Measurements from ENCODE around the gene ELP5. TPM values are rescaled to one million over a fixed set of nuclear protein-coding genes. Genes with fewer than 3 reads are reported as not detected.

The ELP5 gene, protein sequence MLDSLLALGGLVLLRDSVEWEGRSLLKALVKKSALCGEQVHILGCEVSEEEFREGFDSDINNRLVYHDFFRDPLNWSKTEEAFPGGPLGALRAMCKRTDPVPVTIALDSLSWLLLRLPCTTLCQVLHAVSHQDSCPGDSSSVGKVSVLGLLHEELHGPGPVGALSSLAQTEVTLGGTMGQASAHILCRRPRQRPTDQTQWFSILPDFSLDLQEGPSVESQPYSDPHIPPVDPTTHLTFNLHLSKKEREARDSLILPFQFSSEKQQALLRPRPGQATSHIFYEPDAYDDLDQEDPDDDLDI
- 44.9 TPM for polyA plus RNA-seq (2013, experiment 1 of 2; ENCODE audit: insufficient read length)
- polyA plus RNA-seq (2013, experiment 2 of 2; ENCODE audit: insufficient read length), result 46.6 TPM

DNA sequence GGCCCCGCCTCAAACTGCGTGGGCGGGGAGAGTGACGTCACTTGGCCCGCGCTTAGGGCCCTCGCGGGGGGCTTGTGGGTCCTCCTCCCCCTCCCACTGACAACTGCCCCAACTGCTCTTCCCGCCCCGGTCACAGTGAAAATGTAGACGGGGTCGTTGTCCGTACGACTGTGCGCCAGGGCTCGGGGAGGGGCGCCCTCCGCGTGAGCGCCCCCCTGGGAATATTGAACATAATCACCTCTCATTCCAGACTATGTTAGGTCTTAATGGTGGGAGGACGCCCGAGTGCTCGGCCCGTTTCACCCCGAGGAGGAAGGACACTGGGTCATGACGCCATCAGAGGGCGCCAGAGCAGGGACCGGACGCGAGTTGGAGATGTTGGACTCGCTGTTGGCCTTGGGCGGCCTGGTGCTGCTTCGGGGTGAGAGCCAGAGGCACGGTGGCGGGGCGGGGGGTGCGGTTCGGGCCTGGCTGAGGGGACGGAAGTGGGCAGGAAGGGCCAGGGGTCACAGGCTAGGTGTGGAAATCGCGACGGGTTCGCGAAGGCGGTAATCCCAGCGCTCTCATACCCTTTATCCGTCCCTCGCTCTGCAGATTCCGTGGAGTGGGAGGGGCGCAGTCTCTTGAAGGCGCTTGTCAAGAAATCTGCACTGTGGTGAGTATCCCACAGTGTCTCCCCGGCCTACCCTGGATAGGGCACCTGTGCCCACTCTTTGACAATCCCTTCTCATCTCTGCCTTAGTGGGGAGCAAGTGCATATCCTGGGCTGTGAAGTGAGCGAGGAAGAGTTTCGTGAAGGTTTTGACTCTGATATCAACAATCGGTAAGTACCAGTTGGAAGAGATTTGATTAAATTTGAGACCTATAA, at the start of gene ELP5:
Gene ELP5, plus strand, starts transcription at position 40 of the 868 bp plus-strand sequence. Its CDS starts 336 bp downstream, at position 376.
- peak; percentile 96 for DNase-seq

DNA sequence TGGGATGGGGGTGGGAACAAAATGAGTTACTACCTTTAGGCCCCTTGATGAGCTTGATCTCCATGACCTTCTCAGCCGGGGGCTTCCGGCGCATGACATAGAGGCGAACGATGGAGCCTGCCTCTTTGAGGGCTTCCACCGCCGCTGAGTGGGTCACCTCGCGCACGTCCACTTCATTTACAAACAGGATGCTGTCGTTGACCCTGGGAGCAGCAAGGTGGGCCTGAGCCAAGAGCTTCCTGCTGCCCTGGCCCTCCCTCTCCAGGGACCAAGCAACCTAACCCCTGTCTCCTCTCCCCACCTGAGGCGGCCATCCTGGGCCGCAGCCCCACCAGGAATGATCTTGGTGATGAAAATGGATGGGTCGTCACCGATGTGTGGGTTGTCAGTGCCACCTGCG, 48.6 kb upstream of the ELP5 start:
- no peak for DNase-seq

DNA sequence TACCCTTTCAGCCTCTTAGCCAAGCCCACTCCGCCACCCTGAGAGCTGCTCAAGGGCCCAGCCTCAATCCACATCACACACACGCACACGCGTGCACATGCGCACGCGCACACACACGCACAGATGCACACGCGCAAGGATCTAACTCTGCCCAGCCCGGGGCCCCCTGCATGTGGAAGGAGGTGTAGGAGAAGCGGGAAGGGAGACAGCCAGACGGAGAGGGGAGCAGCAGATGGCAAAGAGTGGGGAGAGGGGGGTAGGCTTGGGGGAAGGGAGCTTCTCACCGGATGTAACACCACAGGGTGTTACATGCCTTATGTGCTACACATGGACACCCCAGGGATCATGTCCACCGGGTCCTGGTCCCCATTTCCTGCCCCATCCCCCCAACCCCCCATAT, 47.7 kb upstream of the ELP5 start:
- no peak for DNase-seq

DNA sequence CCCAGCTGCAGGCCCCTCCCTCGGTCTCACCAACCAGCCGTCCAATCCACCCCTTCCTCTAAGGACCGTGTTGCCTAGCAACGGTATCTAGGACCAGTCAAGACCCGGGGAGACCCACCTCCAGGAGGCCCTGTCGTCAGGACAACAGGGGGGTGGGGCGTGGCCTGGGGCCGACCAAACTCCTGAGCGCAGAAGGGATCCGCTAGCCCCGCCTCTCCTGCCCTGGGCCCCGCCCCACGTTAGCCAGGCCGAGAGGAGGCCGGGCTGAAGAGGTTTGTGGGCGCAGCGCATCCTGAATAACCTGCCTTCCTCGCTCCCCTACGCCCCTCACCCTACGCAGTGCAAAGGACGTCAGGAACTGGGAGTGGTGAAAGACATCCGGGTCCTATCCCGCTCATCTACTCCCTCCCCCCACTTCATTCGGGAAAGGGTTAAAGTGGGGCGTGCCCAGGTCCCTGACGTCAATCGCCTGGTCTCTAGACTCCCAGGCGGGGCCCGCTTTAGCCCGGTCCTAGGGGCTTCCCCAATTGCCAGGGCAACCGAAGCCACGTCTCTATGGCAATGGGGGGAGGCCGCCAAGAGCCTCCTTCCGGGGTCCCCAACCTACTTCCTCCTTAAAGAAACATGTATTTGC, 47.1 kb upstream of the ELP5 start:
- DNase-seq, result peak; percentile 87

DNA sequence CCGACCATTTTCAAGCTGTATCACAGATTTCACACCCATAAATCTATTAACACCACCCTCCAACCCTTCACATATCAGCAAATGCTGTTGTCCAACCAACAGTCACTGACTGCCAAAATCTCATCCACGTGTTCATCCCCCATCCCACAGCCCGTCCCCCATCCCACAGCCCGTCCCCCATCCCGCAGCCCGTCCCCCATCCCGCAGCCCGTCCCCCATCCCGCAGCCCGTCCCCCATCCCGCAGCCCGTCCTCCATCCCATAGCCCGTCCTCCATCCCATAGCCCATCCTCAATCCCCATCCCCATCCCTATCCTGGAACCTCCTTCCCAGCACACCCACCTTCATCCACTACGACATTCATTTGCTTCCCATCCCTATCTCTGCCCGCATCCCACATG, 46.5 kb upstream of the ELP5 start:
- no peak for DNase-seq

DNA sequence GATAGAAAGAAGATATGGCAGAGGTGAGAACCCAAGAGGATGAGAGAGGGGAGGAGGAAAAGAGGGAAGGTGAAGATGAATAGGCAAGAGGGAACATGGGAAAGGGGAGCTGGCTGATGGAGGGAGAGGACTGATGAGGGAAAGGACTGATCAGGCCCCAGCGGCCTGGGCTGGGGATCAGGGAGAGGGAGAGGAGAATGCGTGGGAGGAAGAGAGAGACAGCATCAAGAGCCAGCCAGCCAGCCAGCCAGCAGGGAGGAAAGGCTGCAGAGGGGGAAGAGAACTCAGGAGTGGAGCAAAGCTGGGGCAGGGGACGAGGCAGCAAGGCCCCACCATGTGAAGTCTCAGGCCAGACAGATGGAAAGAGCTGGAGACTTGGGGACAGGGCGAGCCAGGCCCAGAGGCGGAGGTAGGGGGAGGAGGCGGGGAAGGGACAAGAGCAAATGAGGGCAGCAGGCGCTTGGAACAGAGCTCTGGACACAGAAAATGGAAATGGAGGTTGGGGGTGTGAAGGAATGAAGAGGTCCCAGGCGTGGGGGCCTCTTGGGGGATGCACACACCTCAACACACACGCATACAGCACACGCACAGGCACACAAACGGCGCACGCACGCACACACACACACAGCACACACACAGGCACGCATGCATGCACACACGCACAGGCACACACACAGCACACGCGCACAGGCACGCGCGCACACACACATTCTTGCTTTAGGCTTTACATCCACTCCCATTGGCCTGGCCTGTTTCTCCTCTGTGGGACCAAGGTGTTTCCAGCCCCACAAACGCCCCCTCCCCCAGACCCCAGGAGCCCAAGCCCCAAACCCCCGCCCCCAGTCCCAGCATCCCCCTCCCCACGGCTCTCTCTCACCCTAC, 44.7 kb upstream of the ELP5 start:
- DNase-seq, result no peak

DNA sequence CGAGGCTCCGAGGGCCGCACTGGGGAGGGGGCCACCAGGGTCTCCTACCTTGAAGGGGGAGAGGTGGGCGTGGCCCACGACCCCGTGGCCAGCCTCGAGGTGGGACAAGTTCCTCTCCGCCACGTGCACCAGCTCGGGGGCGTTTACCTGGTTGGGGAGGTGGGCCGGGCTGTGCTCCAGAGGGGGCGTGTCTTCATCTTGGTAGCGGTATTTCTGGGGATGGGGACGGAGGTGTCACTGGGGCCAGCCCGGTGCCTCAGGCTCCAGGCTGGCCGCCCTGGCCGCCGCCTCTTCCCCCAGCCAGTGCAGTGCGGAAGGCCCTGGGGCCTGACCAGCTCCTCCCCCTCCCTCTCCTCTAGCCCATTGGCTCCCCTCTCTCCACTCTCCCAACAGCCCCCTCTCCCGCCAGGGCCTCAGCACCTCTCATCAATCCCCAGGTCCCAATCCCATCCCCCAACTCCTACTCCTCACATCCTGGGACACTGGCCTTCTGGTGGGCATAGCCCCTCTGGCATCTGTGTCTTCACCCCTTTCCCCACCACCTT, 43.9 kb upstream of the ELP5 start:
- DNase-seq, result no peak

DNA sequence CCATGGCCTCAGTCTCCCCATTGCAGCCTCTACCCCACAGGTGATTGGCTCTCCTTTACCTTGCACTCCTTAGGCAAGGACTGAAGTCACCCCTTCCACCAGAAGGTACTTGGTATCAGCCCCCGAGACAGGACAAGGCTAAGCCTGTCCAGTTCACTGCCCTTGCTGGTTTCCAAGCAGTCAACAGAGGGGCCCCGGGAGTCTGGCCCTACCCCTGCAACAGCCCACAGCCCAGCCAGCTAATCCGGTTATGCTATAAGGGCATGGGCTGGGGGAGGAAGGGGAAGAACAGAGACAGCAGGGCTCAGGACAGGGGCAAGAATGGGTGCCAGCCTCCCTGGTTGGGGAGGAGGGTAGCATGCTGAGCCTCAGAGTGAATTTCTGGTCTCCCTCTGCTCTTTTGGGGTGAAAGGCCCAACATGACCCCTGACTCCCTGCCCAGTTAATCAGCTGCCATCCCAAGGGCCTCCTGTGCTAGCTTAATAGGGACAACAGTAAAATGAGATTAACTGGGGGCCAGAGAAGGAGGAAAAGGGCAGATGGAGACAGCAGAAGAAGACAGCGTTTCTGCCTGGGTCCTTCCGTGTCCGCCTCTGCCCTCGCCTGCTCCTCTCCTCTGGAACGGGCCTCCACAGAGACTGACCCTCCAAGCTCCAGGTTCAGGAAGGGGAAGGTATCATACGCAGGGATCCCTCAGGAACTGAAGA, 43.1 kb upstream of the ELP5 start:
- no peak for DNase-seq

DNA sequence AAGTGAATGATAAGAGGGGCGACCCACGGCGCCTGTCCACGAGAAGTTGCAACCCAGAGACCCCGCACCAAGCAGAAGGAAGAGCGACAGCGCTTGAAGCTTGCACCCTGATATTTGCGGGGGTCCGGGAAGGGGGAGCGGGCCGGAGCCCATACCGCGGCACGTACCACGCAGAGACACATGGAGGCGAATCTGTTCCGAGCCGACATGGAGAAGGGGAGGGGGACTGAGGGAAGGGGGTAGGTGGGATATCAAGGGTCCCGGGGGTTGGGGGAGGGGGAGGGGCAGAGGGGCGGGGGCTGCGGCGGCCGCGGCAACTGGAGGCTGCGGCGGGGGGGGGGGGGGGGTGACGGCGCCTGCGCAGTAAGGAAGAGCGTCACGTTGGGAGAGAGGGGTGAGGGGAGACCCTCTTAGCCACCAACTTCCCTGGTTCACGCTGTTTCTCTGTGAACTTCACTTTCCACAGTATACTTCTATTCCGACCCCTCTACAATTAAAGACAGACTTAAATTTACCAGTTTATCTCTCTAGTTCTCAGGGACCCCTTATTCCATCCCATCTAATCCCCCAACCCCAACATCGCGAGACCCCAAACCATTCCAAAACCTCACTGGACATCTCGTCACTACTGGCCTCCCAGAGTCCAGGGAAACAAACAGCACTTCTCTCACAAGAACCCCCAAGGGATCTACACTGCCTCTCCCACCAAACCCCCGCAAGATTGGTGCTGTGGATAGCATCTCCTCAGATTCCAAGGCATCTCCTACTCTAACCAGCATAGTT, 40.3 kb upstream of the ELP5 start:
- no peak for DNase-seq

DNA sequence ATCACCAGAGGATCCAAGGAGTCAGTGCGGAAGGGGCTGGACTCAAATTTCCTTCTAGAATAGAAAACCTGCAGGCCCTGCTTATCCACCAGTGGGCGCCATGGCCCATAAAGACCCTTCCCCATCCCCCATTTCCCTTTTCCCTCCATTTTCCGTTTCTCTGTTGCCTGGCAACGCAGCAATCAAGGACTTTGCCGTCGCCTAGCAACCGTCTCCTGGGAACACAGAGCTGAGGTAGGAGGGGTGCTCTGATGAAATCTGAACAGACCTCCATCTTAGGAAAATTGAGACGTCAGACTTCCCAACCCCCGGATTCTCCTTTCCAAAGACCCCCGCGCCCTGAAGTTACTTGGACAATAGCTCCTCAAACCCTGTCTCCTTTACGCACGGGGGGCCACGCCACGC, 38.1 kb upstream of the ELP5 start:
- peak; percentile 75 for DNase-seq

DNA sequence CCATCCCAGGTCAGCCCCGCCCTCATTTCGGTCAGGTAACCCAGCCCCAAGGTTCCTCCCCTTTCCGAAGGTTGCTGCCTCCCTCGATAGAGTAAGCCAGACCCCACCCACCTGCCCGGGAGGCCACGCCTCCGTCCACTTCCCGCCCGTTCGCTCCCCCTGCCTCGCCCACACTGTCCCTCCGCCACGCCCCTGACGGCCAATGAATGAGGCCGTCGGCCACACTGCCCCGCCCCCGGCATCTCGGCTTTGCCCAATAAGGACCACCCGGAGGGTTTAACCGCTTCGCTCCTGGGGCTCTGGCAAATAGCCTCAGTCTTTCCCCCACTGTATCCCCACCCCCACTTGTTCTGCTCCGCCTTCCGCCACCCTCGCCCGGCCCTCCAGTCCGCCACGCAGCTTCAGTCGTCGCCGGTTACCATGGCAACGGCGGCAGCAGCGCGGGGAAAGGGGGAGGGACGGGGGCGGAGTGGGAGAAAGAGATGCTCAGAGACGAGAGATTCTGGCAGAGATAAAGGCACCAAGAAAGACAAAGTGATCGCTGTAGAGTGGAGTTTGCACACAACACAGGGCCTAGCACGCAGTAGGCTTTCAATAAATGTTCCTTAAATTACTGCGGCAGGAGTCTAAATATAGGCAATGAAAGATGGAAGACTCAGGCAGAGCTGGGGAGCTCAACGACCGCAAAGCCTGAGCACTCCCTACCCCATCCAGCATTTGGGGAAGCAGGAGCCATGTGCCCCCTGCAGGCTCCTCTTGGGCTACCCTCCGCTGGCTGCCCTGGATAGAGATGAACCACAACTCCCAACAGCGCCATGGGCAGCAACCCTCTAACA, 37.5 kb upstream of the ELP5 start:
- DNase-seq, result peak; percentile 97

DNA sequence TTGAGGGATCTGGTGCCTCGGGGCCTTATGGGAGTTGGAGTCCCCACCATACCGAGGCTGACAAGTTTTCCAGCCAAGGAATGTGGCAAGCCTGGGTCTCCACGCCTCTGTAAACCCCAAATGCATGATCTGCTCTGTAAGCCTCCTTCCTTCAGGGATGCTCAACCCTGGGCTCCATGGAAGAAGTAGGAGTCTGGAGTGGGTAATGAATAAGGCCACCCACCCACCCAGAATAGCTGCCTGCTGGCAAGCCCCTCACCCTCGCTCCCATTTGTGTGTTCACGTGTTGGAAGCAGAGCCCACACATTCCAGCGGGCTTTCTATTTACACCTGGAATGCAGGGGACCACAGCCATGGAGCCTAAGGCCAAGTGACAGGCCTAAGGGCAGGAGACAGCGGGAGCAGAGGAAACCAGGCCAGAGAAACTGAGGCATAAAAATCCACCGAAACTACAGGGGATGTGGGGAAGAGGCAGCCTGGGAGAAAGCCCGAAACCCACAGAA, 36.8 kb upstream of the ELP5 start:
- DNase-seq, result no peak

DNA sequence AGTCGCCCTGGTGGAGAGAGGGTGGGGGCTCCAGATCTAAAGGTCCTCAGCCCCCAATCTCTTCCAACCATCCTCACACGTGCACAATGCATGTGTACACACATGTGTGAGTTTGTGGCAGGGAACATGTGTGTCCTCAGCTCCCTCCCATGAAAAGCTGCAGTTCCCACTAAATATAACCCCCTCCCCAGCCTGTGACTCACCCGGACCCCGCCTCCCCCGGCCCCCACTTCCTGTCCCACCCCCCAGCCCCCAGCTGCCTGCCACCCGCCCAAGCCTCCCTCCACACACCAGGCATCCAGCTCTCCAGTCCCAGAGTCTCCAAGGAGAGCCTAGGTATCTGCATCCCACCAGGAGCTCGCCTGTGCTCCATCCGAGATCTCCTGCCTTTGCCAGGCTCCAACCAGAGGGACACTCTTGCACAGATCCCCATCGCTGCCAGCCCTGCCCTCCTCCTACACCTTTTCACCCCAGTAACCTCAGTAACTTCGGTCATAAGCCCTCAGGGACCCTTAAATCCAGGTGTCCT, 36.3 kb upstream of the ELP5 start:
- DNase-seq, result no peak

DNA sequence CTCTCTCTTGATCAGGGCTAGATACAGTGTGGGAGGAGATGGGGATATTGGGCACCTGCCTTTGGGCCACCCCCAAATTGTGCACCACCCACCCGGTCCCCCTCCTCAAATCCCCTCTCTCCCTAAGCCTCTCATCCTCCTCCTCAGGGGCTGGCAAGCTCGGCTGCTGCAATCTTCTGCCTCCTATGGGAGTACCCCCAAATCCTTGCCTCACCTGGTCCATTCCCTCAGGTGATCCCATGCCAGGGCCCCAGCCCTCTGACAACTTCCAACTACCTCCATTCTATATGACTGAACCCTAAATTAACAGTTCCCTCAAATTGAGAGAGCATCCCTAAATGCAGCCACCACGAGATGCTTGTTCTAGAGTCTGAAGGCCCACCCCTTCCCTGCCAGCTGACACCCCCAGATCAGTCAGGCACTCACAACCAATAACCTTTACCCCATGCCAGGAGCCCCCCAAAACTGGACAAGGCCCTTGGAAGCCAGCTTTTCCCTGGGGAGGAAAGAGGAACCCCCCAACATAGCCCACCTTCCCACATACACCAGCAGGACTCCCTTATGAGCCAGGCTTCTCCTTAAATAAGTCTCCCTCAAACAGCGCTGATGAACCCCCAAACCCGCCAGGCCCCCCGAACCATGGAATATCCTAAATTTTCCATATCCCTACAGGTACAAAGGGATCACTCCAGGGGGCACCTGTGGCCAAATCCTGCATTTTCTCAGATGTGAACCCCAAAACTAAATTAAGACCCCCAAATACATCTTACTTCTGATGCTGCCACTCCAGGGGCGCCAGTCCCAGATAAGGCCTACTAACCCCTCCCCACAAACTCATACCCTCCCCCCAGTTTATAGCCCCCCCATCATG, 35.5 kb upstream of the ELP5 start:
- DNase-seq, result no peak

DNA sequence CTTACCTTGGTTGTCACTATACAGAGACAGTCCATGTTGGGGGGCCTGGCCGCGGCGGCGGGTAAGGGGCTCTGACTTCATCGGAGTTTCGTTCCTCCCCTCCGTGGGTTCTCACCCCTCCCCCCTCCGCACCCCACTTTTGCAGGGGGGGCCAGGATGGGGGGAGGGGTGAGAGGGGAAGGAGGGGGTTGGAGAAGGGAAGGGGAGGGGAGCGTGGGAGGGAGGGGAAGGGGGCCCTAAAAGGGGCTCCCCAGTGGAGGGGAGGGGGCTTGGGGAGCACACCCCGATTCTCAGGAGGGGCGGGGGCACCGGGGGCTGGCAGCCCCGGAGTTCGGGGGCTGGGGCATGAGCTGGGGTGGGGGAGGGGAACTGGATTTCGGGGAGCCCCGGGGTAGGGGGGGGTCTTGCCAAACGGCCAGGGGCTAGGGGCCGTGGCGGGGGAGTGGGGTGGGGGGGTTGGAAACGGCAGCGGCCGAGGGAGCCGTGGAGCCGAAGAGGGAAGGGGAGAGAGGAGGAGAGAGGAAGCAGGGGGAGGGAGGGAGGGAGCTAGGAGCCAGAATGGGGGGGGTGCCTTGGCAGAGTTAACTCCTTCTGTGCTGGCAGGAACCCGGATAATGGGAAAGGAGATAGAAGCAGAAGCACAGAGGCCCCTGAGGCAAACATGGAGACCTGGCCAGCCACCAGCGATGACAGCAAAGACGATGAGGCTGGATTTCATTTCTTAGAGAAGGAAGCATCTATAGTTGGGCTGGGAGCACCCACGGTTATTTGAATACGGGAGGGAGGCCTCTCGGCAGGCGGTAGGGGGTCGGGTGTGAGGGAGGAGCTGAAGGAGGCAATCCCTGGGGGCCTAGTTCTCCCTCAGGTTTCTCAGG, 34.7 kb upstream of the ELP5 start:
- DNase-seq, result peak; percentile 83

DNA sequence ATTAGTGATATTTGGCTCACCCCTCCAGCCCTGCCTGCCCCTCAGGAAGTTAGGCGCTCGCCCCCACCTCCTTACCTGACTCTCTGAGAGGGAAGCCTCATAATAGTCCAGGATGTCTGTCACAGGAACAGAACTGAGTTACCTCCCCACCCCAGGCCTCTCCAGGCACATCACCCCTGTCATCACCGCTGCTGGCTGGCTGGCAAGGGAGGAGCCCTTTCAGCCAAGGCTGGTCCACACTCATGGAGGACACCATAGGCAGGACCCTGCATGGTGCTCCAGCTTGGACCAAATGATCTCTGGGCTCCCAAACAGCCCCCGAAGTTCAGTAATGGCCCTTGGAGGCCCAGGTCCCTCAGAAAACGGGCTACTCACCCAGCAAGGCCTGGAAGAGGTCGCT, 33.8 kb upstream of the ELP5 start:
- no peak for DNase-seq

DNA sequence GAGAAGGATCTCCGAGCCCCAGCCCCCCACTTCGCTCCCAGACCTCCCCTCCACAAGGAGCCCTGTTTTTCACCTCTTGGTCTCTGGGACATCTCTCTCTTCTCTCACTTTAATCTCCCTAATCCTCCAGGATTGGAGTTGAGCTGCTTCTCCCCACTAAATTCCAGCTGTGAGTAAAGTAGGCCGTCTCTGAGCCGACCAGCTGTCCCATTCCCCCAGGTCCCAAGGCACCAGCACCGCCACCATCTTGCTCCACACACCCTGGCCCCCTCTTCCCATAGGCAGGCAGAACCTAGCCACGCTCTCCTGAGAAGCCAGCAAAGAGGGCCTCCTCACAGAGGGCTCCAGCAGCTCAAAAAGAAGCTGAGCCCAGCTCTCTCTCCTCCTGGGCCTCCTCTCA, 33.3 kb upstream of the ELP5 start:
- no peak for DNase-seq

All from fibroblast of skin of abdomen (primary cell).